ENCODE measurements around the gene MIEF1.

The MIEF1 gene

DNA sequence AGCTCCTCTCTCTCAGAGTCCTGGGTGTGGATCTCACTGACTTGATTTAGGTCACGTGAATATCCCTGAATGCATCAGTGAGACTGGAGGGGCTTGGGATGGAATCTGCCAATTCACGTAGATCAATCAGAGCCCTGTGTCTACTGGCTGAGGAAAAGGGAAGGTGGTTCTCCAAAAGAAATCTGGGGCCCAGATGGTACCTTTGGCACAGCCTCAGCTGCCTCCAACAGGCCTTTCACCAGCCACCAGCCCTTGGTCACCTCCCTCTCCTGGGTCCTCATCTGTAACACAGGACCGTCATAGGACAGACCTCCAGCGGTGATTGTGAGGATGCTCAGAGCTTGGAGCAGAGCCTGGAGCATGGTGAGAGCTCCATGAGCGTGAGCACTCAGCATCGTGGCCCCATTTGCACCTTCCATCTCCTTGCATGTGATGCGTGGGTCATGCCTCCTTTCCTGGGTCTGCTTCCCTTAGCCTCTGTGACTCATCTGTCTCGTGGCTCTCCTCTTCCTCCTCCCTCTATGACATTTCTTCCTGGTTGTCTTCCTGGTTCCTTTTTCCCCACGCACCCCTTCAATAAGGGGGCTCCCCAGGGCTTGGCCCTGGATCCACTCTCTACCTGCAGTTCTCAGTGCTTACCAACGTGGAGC lies 7.5 kb upstream of the MIEF1 start:
- no peak for DNase-seq (ENCODE audit: low spot score)
- TF ChIP-seq, protein P1, sequence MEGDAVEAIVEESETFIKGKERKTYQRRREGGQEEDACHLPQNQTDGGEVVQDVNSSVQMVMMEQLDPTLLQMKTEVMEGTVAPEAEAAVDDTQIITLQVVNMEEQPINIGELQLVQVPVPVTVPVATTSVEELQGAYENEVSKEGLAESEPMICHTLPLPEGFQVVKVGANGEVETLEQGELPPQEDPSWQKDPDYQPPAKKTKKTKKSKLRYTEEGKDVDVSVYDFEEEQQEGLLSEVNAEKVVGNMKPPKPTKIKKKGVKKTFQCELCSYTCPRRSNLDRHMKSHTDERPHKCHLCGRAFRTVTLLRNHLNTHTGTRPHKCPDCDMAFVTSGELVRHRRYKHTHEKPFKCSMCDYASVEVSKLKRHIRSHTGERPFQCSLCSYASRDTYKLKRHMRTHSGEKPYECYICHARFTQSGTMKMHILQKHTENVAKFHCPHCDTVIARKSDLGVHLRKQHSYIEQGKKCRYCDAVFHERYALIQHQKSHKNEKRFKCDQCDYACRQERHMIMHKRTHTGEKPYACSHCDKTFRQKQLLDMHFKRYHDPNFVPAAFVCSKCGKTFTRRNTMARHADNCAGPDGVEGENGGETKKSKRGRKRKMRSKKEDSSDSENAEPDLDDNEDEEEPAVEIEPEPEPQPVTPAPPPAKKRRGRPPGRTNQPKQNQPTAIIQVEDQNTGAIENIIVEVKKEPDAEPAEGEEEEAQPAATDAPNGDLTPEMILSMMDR (IDR thresholded peaks at IDR 0.05; ENCODE audit: extremely low read depth, insufficient read depth, missing control alignments) = no peak

DNA sequence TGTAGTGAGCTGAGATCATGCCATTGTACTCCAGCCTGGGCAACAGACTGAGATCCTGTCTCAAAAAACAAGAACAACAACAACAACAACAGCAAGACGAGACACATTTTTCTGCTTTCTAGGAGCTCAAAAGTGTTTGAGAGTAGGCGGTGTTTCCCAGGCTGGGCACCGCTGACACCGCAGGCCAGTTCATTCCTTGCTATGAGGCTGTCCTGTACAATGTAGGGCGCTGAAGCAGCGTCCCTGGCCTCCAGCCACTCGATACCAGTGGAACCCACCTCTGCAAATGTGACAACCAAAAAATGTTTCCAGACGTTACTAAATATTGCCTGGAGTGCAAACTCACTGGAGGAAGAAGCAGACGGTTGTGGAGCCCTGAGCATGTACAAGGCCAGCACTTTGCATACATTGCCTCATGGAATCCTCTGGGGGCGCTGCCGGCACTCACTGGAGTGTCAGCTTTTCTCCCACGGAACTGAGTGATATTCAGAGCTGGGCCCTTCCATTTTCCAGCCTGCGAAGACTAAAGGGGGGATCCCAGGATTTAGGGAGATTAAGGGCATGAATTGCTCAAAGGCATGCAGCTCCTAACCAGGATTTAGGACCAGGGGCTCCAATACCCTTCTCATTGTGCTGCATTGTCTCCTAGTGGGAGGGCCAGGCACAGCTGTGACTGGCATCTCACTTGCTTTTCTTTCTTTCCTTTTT lies 5.8 kb upstream of the MIEF1 start:
- in situ Hi-C loops (cut with MboI; ENCODE audit: low pct_unique_long_range_greater_than_20kb, low sequenced_read_pairs, unreplicated experiment) = no loop called here
- TF ChIP-seq, protein P1 (IDR thresholded peaks at IDR 0.05; ENCODE audit: extremely low read depth, insufficient read depth, missing control alignments) = peak; percentile 73
- DNase-seq (ENCODE audit: low spot score) = peak; percentile 47

More for the DNA sequence above, 7.5 kb upstream of the MIEF1 start:
- in situ Hi-C loops (cut with MboI; ENCODE audit: low pct_unique_long_range_greater_than_20kb, low sequenced_read_pairs, unreplicated experiment) = no loop called here

DNA sequence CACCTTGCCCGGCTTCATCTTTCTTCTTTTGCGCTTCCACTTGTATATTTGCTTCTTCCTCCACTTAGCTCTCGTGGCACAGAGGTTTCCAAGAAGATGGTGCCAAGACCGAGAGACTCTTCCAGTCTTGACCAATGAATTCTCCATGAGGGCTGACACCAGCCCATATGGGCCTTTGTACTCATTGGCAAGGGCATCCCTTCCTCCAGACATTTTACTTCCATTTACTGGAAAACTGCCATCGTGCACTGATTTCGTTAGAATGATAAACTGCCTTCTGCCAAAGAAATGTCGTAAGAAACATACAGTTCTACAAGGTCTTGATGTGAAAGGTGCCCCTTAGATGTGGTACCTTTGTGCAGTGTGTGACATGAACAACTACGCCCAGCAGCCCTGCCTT lies 4.7 kb upstream of the MIEF1 start:
- no peak for DNase-seq (ENCODE audit: low spot score)
- in situ Hi-C loops (cut with MboI; ENCODE audit: low pct_unique_long_range_greater_than_20kb, low sequenced_read_pairs, unreplicated experiment) = no loop called here

DNA sequence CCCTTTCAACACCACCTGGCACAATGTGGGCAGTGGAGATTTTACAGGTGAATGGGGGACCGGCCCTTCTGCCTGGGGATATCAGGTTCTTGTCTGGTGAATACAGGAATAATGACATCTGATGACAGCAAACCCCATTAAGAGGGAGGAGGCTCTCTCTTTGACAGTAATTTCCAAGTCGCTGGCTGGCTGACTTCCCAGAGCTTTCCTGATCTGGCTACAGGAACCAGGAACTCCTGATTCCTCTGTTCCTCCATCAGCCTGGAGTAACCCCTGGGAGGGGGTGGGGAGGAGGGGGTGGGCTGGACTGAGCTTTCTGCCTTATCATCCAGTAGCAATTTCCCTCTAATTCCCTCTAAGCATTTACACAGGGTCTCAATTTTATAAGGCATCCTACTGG lies 3.7 kb upstream of the MIEF1 start:
- in situ Hi-C loops (cut with MboI; ENCODE audit: low pct_unique_long_range_greater_than_20kb, low sequenced_read_pairs, unreplicated experiment) = no loop called here
- DNase-seq (ENCODE audit: low spot score) = no peak

More for the DNA sequence above, 4.7 kb upstream of the MIEF1 start:
- TF ChIP-seq, protein P1 (IDR thresholded peaks at IDR 0.05; ENCODE audit: extremely low read depth, insufficient read depth, missing control alignments) = no peak

DNA sequence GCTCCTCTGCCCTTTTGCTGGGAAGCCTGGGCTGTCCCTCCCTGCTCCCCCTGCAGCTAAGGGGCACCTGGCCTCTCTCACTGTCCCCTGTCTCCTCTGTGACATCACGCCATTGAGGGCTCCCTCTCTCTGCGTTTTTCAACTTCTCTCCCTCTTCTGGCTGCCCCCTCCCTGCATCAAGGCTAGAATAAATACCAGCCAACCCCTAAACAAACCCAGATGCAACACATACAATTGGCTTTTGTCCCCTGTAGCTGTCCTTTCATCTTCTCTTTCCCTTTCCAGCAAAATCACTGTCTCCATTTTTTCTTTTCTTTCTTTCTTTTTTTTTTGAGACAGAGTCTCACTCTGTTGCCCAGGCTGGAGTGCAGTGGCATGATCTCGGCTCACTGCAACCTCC lies 3.3 kb upstream of the MIEF1 start:
- DNase-seq (ENCODE audit: low spot score) = no peak
- in situ Hi-C loops (cut with MboI; ENCODE audit: low pct_unique_long_range_greater_than_20kb, low sequenced_read_pairs, unreplicated experiment) = no loop called here
- TF ChIP-seq, protein P1 (IDR thresholded peaks at IDR 0.05; ENCODE audit: extremely low read depth, insufficient read depth, missing control alignments) = no peak

More for the DNA sequence above, 3.7 kb upstream of the MIEF1 start:
- TF ChIP-seq, protein P1 (IDR thresholded peaks at IDR 0.05; ENCODE audit: extremely low read depth, insufficient read depth, missing control alignments) = no peak

DNA sequence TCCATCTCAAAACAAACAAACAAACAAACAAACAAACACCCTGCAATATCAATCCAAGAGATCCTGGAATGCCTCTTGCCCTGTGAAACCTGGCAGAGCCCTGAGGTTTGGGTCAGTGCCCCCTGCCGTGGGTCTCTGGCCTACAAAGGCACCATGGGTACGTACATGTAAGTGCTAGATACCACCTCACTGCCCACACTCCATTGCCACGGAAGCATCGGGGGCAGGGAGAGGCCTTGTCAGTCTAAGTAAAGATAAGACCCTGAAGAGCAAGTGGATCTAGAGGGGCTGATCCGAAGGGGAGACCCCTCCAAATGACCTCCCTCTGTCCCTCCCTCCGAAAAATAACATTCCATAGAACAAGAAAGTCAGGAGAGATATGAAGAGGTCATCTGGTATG lies 2.0 kb upstream of the MIEF1 start:
- TF ChIP-seq, protein P1 (IDR thresholded peaks at IDR 0.05; ENCODE audit: extremely low read depth, insufficient read depth, missing control alignments) = no peak
- in situ Hi-C loops (cut with MboI; ENCODE audit: low pct_unique_long_range_greater_than_20kb, low sequenced_read_pairs, unreplicated experiment) = no loop called here
- DNase-seq (ENCODE audit: low spot score) = no peak
